GM12878 (cell line): ENCODE results near the gene FBXL12.

Source experiments
- HDAC2 ChIP-seq: fragments of 200-600 bp; sonication (generic); IDR thresholded peaks from 2 replicates; pipeline ENCODE4 v1.6.1; 2017
- NRF1 ChIP-seq: conservative IDR thresholded peaks from 2 replicates; pipeline ENCODE4 v1.6.1; 2011; ENCODE audit warnings: mild to moderate bottlenecking, low read depth, low read length, improper control_type of control experiment
- TF ChIP-seq, protein P1 (sequence below): fragments of 450-650 bp; IDR thresholded peaks from 2 replicates; pipeline ENCODE4 v1.6.1; 2016; ENCODE audit warnings: mild to moderate bottlenecking, moderate library complexity, borderline replicate concordance
- TF ChIP-seq, protein P2 (sequence below), 3 experiments: IDR thresholded peaks in 2 of 3; conservative IDR thresholded peaks in 1 of 3; 2 replicates each; pipeline ENCODE4 v1.5.1; 2011; ENCODE audit warnings: low read depth in 3 of 3, low read length in 3 of 3, mild to moderate bottlenecking in 3 of 3, control low read depth in 2 of 3, moderate library complexity in 2 of 3, inconsistent platforms in 1 of 3, mixed read lengths in 1 of 3; ENCODE audit not compliant: control insufficient read depth in 2 of 3, insufficient read depth in 1 of 3; ENCODE audit errors: extremely low read depth in 1 of 3

DNA sequence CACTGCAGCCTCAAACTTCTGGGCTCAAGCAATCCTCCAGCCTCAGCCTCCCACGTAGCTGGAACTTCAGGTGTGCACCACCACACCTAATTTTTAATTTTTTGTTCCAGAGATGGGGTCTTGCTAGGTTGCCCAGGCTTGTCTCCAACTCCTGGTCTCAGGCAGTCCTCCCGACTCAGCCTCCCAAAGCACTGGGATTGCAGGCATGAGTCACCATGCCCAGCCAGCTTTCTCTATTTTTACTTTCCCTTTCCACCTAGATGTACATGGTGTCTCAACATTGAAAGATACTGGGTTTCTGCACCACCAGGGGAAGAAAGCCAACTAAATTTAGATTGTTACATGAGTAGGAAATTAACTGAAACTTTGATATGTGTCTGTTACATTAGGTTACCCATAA lies 36.5 kb downstream of the FBXL12 start:
- TF ChIP-seq, protein P1, sequence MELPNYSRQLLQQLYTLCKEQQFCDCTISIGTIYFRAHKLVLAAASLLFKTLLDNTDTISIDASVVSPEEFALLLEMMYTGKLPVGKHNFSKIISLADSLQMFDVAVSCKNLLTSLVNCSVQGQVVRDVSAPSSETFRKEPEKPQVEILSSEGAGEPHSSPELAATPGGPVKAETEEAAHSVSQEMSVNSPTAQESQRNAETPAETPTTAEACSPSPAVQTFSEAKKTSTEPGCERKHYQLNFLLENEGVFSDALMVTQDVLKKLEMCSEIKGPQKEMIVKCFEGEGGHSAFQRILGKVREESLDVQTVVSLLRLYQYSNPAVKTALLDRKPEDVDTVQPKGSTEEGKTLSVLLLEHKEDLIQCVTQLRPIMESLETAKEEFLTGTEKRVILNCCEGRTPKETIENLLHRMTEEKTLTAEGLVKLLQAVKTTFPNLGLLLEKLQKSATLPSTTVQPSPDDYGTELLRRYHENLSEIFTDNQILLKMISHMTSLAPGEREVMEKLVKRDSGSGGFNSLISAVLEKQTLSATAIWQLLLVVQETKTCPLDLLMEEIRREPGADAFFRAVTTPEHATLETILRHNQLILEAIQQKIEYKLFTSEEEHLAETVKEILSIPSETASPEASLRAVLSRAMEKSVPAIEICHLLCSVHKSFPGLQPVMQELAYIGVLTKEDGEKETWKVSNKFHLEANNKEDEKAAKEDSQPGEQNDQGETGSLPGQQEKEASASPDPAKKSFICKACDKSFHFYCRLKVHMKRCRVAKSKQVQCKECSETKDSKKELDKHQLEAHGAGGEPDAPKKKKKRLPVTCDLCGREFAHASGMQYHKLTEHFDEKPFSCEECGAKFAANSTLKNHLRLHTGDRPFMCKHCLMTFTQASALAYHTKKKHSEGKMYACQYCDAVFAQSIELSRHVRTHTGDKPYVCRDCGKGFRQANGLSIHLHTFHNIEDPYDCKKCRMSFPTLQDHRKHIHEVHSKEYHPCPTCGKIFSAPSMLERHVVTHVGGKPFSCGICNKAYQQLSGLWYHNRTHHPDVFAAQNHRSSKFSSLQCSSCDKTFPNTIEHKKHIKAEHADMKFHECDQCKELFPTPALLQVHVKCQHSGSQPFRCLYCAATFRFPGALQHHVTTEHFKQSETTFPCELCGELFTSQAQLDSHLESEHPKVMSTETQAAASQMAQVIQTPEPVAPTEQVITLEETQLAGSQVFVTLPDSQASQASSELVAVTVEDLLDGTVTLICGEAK = no peak
- TF ChIP-seq HDAC2 (no peak), NRF1 (no peak)
- TF ChIP-seq, protein P2, sequence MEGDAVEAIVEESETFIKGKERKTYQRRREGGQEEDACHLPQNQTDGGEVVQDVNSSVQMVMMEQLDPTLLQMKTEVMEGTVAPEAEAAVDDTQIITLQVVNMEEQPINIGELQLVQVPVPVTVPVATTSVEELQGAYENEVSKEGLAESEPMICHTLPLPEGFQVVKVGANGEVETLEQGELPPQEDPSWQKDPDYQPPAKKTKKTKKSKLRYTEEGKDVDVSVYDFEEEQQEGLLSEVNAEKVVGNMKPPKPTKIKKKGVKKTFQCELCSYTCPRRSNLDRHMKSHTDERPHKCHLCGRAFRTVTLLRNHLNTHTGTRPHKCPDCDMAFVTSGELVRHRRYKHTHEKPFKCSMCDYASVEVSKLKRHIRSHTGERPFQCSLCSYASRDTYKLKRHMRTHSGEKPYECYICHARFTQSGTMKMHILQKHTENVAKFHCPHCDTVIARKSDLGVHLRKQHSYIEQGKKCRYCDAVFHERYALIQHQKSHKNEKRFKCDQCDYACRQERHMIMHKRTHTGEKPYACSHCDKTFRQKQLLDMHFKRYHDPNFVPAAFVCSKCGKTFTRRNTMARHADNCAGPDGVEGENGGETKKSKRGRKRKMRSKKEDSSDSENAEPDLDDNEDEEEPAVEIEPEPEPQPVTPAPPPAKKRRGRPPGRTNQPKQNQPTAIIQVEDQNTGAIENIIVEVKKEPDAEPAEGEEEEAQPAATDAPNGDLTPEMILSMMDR (IDR thresholded peaks at IDR 0.05 in 2 of 3, conservative IDR thresholded peaks at IDR 0.05 in 1 of 3; ENCODE audit: control insufficient read depth in 2 of 3, extremely low read depth in 1 of 3, insufficient read depth in 1 of 3, low read depth in 3 of 3, low read length in 3 of 3) = no peak
